Esophagus muscularis mucosa (tissue), 4 donors: Measurements from ENCODE around the gene RCN2. TPM values are rescaled to one million over a fixed set of nuclear protein-coding genes. Genes with fewer than 3 reads are reported as not detected.

Experiments
- DNase-seq: peaks from one replicate; pipeline ENCODE4 v3.0.0-alpha.2; 2017; ENCODE audit errors: extremely low spot score
- H3K27ac ChIP-seq, 4 donors: fragments of 200-600 bp; sonication (generic); replicated peaks in 1 of 4; 1 replicate in 3 of 4; 2 replicates in 1 of 4; pipeline ENCODE4 v1.5.1; 2016 to 2019; ENCODE audit warnings: mild to moderate bottlenecking in 1 of 4
- H3K27me3 ChIP-seq, 4 donors: fragments of 200-600 bp; sonication (generic); one replicate each; pipeline versions ENCODE4 v1.5.1 to v1.6.0; 2016 to 2019
- H3K36me3 ChIP-seq, 4 donors: fragments of 200-600 bp; sonication (generic); one replicate each; pipeline ENCODE4 v1.5.1; 2016 to 2019
- H3K4me1 ChIP-seq, 4 donors: fragments of 200-600 bp; sonication (generic); one replicate each; pipeline ENCODE4 v1.5.1; 2016 to 2019
- H3K4me3 ChIP-seq, 4 donors: fragments of 200-600 bp; sonication (generic); 1 replicate in 2 of 4; 2 replicates in 2 of 4; pipeline ENCODE4 v1.5.1; 2016 to 2019; ENCODE audit warnings: mild to moderate bottlenecking in 4 of 4, moderate library complexity in 1 of 4
- H3K9me3 ChIP-seq, 4 donors: fragments of 200-600 bp; sonication (generic); 1 replicate in 3 of 4; 2 replicates in 1 of 4; pipeline ENCODE4 v1.5.1; 2016 to 2019
- EP300 ChIP-seq: sonication (generic); formaldehyde crosslinking; IDR thresholded peaks from one replicate; pipeline ENCODE4 v1.6.1; 2017; ENCODE audit warnings: antibody characterized with exemption
- POLR2A ChIP-seq: fragments of 450-650 bp; IDR thresholded peaks from one replicate; pipeline ENCODE4 v1.6.1; 2017; ENCODE audit warnings: antibody characterized with exemption, moderate library complexity, mild to moderate bottlenecking, low read depth
- POLR2AphosphoS5 ChIP-seq, 2 donors: sonication (generic); formaldehyde crosslinking; IDR thresholded peaks; one replicate each; pipeline ENCODE4 v1.6.1; 2017; ENCODE audit warnings: antibody characterized with exemption in 2 of 2
- WGBS: methylation state at CpG from one replicate; pipeline ENCODE4 v1.1.5; 2018; 5-methylcytosine and 5-hydroxymethylcytosine counted together
- intact Hi-C: fragments of 100-400 bp; cut with DNase I; formaldehyde crosslinking; loops from one replicate; pipeline ENCODE4 v1.15.1; 2023
- total RNA-seq, 4 donors: library from RNA; depleted of rRNA; stranded (reverse); fragments of >200 nt; gene quantifications; one replicate each; pipeline versions ENCODE4 v1.1.0 to v1.2.1, GENCODE V29; 2016
- TF ChIP-seq, protein P1 (sequence below), 3 experiments: fragments of 200-600 bp in 2 of 3; fragments of 450-650 bp in 1 of 3; sonication (generic) in 2 of 3; IDR thresholded peaks; one replicate each; pipeline ENCODE4 v1.5.1; 2017 to 2019; ENCODE audit warnings: antibody characterized with exemption in 3 of 3, mild to moderate bottlenecking in 2 of 3, moderate library complexity in 1 of 3

The RCN2 gene
- total RNA-seq, 4 donors from 2014 or later: 35.6 to 55.6 (median 43.0) TPM

DNA sequence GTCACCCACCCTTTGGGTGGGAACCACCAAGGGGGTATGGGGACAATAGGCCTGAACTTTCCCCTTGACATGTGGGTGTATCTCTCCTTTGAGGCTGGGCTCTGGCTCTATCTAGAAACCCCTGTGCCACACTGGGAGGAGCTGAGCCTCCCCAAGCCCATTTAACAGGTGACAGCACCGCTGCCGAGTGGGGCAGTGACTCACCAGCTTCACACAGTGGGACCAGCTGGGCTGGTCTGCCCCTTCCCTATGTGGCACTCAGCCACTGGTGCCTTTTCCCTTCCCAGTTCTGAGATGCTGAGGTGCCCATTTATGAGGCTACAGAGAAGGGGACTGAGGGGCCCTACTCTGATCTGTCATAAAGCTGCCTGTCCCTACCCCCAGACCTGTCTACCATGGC lies 68.4 kb downstream of the RCN2 start:
- no peak for DNase-seq
- WGBS: no CpG with 5 or more reads among the region's 2 CpGs
- H3K9me3 ChIP-seq: no peaks in the 10 kb centered on the region

DNA sequence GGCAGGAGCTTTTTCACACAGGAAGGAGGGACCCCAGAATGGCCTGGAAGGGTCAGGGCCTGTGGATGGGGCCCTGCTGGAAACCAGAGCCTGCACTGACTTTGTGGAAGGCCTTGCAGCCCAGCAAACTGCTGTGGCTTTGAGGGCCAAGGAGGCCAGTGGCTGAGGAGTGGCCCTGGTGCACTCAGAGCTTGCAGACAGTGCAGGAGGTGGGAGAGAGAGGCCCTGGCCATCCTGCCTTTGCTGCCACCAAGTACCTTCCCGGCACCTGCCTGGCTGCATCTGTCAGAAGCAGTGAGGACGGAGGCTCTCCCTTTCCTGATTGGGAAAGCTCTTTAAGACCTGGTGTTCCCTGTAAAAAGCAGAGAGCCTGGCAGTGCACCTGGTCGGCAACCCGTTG lies 69.8 kb downstream of the RCN2 start:
- Histone ChIP-seq H3K27me3 (no peaks in the 10 kb centered on the region), H3K36me3 (no peaks in the 10 kb centered on the region), H3K4me3 (no peak overlapping the region), H3K4me1 (peaks cover 8 to 17% (median 11%) of the 10 kb centered on the region in 4 donors), H3K9me3 (no peaks in the 10 kb centered on the region), H3K27ac (no peak overlapping the region)
- DNase-seq: no peak
- WGBS: 89% methylated on average over 4 of the region's 4 CpGs
- intact Hi-C loops: no loop called here
- TF ChIP-seq POLR2A (no peak), POLR2AphosphoS5 (IDR thresholded peaks at IDR 0.05) (no peak), EP300 (no peak)
- TF ChIP-seq, protein P1, sequence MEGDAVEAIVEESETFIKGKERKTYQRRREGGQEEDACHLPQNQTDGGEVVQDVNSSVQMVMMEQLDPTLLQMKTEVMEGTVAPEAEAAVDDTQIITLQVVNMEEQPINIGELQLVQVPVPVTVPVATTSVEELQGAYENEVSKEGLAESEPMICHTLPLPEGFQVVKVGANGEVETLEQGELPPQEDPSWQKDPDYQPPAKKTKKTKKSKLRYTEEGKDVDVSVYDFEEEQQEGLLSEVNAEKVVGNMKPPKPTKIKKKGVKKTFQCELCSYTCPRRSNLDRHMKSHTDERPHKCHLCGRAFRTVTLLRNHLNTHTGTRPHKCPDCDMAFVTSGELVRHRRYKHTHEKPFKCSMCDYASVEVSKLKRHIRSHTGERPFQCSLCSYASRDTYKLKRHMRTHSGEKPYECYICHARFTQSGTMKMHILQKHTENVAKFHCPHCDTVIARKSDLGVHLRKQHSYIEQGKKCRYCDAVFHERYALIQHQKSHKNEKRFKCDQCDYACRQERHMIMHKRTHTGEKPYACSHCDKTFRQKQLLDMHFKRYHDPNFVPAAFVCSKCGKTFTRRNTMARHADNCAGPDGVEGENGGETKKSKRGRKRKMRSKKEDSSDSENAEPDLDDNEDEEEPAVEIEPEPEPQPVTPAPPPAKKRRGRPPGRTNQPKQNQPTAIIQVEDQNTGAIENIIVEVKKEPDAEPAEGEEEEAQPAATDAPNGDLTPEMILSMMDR (IDR thresholded peaks at IDR 0.05): no peak

More for the DNA sequence above, 68.4 kb downstream of the RCN2 start:
- Histone ChIP-seq H3K4me1 (peaks cover 16 to 31% (median 25%) of the 10 kb centered on the region in 4 donors), H3K36me3 (no peaks in the 10 kb centered on the region), H3K27ac (no peak overlapping the region), H3K4me3 (no peak overlapping the region), H3K27me3 (no peaks in the 10 kb centered on the region)
- intact Hi-C loops: no loop called here
- TF ChIP-seq POLR2AphosphoS5 (IDR thresholded peaks at IDR 0.05) (no peak), POLR2A (no peak), EP300 (no peak)
- TF ChIP-seq, protein P1 (IDR thresholded peaks at IDR 0.05): no peak

DNA sequence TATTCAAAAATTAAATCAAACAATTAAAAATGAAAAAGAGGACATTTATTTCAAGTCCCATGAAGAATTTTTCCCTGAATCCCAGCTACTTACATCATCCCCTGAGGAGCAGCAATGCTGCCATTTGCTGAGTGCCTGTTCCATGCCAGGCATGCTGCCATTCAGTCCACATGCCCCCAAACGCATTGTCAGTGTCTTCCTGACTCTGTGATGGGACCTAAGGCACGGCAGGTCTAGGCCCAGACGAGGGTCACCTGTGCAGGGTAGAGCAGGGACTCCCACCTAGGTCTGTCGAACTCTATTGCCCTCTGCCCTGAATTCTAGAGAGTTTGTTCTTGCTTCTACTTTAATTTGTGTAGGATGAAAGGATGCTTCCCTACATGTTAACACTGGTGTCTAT lies 70.4 kb downstream of the RCN2 start:
- no peak for TF ChIP-seq EP300
- no peak for TF ChIP-seq POLR2A
- TF ChIP-seq POLR2AphosphoS5 (IDR thresholded peaks at IDR 0.05): no peak
- TF ChIP-seq, protein P1 (IDR thresholded peaks at IDR 0.05): no peak
- Histone ChIP-seq H3K9me3 (no peaks in the 10 kb centered on the region), H3K4me1 (peaks cover 2 to 11% (median 5%) of the 10 kb centered on the region in 4 donors), H3K27ac (no peak overlapping the region), H3K36me3 (no peaks in the 10 kb centered on the region), H3K27me3 (no peaks in the 10 kb centered on the region), H3K4me3 (no peak overlapping the region)
- intact Hi-C loops: no loop called here
- no peak for DNase-seq
- WGBS: 83% methylated on average over 4 of the region's 4 CpGs

DNA sequence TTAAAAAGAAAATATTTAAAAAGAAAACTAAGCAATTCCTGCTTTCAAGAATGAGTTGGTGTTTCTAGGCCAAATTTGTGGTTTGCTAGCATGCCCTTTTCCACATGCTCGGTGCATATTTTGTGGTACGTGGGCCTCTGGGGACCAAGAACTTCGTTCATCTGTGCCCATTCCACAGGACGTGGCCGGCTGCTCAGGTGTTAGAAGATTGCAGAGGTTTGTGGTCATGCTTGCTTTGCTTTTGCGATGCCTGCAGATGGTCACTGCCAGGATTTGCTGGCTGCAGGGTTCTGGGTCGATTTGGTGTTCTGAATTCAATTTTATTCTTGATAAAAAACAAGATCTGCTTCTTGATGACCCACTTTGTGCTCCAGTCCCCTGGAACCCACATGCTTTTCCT lies 70.9 kb downstream of the RCN2 start:
- H3K4me1 ChIP-seq: peaks cover 0 to 6% (median 2%) of the 10 kb centered on the region in 4 donors
- intact Hi-C loops: no loop called here
- no peaks in the 10 kb centered on the region for H3K9me3 ChIP-seq
- H3K36me3 ChIP-seq: no peaks in the 10 kb centered on the region
- WGBS: 80% methylated on average over 7 of the region's 7 CpGs
- DNase-seq: no peak
- H3K27me3 ChIP-seq: no peaks in the 10 kb centered on the region
- no peak overlapping the region for H3K4me3 ChIP-seq
- no peak for TF ChIP-seq POLR2AphosphoS5 (IDR thresholded peaks at IDR 0.05)
- TF ChIP-seq, protein P1 (IDR thresholded peaks at IDR 0.05): no peak
- H3K27ac ChIP-seq: peak overlapping the region in 2 of 4 donors; percentile 40 to 49
